GM12878 (cell line): Measurements from ENCODE around the gene LONRF3. TPM values are rescaled to one million over a fixed set of nuclear protein-coding genes. Genes with fewer than 3 reads are reported as not detected.

Experiments used
- ATAC-seq: fragments of 200-7000 bp; cut with Tn5 transposase; 3 replicates; pipeline ENCODE4 v1.9.1; 2020; ENCODE audit warnings: mild to moderate bottlenecking, moderate library complexity
- BruUV-seq: library from RNA; stranded (reverse); fragments of 400-500 nt; replicated peaks from 2 replicates; lab custom pipeline; 2021; lab: Mats Ljungman, UMichigan
- CTCF ChIA-PET: fragments of 300-600 bp; sonication (Branson Sonifier 250); formaldehyde crosslinking; extraction: SDS; loops from one replicate; lab custom pipeline; 2021; ENCODE audit warnings: inconsistent platforms; lab: Yijun Ruan, JAX
- POLR2A ChIA-PET: fragments of 350-600 bp; formaldehyde crosslinking; extraction: SDS; loops from one replicate; lab custom pipeline; 2021; ENCODE audit warnings: inconsistent platforms; lab: Charles Lee
- RAD21 ChIA-PET: fragments of 300-600 bp; sonication (Branson Sonifier 250); formaldehyde crosslinking; loops from one replicate; lab custom pipeline; 2023; ENCODE audit warnings: antibody characterized with exemption; ENCODE audit not compliant: unreplicated experiment; lab: Charles Lee
- SMC1A ChIA-PET: fragments of 300-600 bp; sonication (Branson Sonifier 250); formaldehyde crosslinking; loops from one replicate; lab custom pipeline; 2023; ENCODE audit not compliant: unreplicated experiment, uncharacterized antibody; lab: Charles Lee
- DNase-seq: peaks from one replicate; pipeline ENCODE4 v3.0.0-alpha.2; 2011; ENCODE audit warnings: low read depth, low spot score
- FAIRE-seq: peaks from 3 replicates; lab custom pipeline; 2011; peaks lifted over from hg19 to GRCh38; lab: Jason Lieb, UNC
- H2AFZ ChIP-seq: 2 replicates; pipeline ENCODE4 v1.6.0; 2011; ENCODE audit warnings: low read depth, low read length, control low read depth; ENCODE audit not compliant: control insufficient read depth
- H3K27ac ChIP-seq: 2 replicates; pipeline ENCODE4 v1.5.1; 2011; ENCODE audit warnings: control low read depth; ENCODE audit not compliant: control insufficient read depth, insufficient read depth
- H3K27me3 ChIP-seq, 2 experiments: replicated peaks in 1 of 2; 2 replicates each; pipeline versions ENCODE4 v1.6.0 to v1.6.1; 2011; ENCODE audit warnings: low read length in 1 of 2; ENCODE audit not compliant: control insufficient read depth in 2 of 2, insufficient read depth in 2 of 2
- H3K36me3 ChIP-seq, 2 experiments: 2 replicates each; pipeline ENCODE4 v1.5.1; 2011; ENCODE audit warnings: low read length in 1 of 2; ENCODE audit not compliant: control insufficient read depth in 2 of 2, insufficient read depth in 2 of 2
- H3K4me1 ChIP-seq: 2 replicates; pipeline ENCODE4 v1.6.1; 2011; ENCODE audit warnings: mild to moderate bottlenecking, low read length, moderate library complexity, mixed read lengths; ENCODE audit not compliant: control insufficient read depth, insufficient read depth
- H3K4me2 ChIP-seq: 2 replicates; pipeline ENCODE4 v1.6.0; 2011; ENCODE audit warnings: control low read depth; ENCODE audit not compliant: control insufficient read depth, insufficient read depth
- H3K4me3 ChIP-seq: fragments of 200-600 bp; sonication (generic); 2 replicates; pipeline ENCODE4 v1.5.1; 2016
- H3K79me2 ChIP-seq: 2 replicates; pipeline ENCODE4 v1.6.0; 2011; ENCODE audit warnings: low read length; ENCODE audit not compliant: control insufficient read depth, insufficient read depth
- H3K9ac ChIP-seq: 2 replicates; pipeline ENCODE4 v1.8.0; 2011; ENCODE audit warnings: low read length, control low read depth, mixed read lengths; ENCODE audit not compliant: control insufficient read depth, insufficient read depth
- H3K9me3 ChIP-seq: replicated peaks from 3 replicates; pipeline ENCODE4 v1.5.1; 2011; ENCODE audit warnings: mild to moderate bottlenecking, low read length; ENCODE audit not compliant: control insufficient read depth, insufficient read depth
- H4K20me1 ChIP-seq: 2 replicates; pipeline ENCODE4 v1.6.0; 2011; ENCODE audit not compliant: control insufficient read depth, insufficient read depth
- BMI1 ChIP-seq: fragments of 450-650 bp; IDR thresholded peaks from 2 replicates; pipeline ENCODE4 v1.6.1; 2016; ENCODE audit warnings: mild to moderate bottlenecking, moderate library complexity, borderline replicate concordance
- CEBPB ChIP-seq, 2 experiments: fragments of 150-350 bp in 1 of 2; IDR thresholded peaks; 2 replicates each; pipeline ENCODE4 v1.6.1; 2012 to 2014; ENCODE audit warnings: low read depth in 2 of 2, low read length in 2 of 2, borderline replicate concordance in 1 of 2, inconsistent platforms in 1 of 2
- CHD1 ChIP-seq: IDR thresholded peaks from 2 replicates; pipeline ENCODE4 v1.6.1; 2012; ENCODE audit warnings: low read depth, low read length, improper control_type of control experiment
- CREB1 ChIP-seq: IDR thresholded peaks from 2 replicates; pipeline ENCODE4 v1.6.1; 2012; ENCODE audit warnings: low read depth, mild to moderate bottlenecking, inconsistent platforms
- MYC ChIP-seq: IDR thresholded peaks from 2 replicates; pipeline ENCODE4 v1.6.1; 2011; ENCODE audit warnings: mild to moderate bottlenecking, low read length, moderate library complexity, inconsistent platforms; ENCODE audit not compliant: insufficient read depth, insufficient replicate concordance, insufficient read length, severe bottlenecking
- NFYA ChIP-seq: IDR thresholded peaks from 2 replicates; pipeline ENCODE4 v1.6.1; 2011; ENCODE audit warnings: low read depth, mild to moderate bottlenecking, low read length, improper control_type of control experiment, borderline replicate concordance
- NFYB ChIP-seq: IDR thresholded peaks from 2 replicates; pipeline ENCODE4 v1.6.1; 2011; ENCODE audit warnings: low read depth, mild to moderate bottlenecking, low read length, improper control_type of control experiment, moderate library complexity; ENCODE audit not compliant: insufficient read depth
- RB1 ChIP-seq: fragments of 450-650 bp; formaldehyde crosslinking; IDR thresholded peaks from 2 replicates; pipeline ENCODE4 v1.6.1; 2017; ENCODE audit warnings: mild to moderate bottlenecking, borderline replicate concordance
- RCOR1 ChIP-seq: conservative IDR thresholded peaks from 2 replicates; pipeline ENCODE4 v1.6.1; 2012; ENCODE audit warnings: low read depth, low read length, improper control_type of control experiment
- SMC3 ChIP-seq: IDR thresholded peaks from 2 replicates; pipeline ENCODE4 v1.6.1; 2011; ENCODE audit warnings: low read length, improper control_type of control experiment, borderline replicate concordance
- SREBF1 ChIP-seq: IDR thresholded peaks from 2 replicates; pipeline ENCODE4 v1.6.1; 2012; ENCODE audit warnings: mild to moderate bottlenecking, low read length
- STAT3 ChIP-seq: IDR thresholded peaks from 2 replicates; pipeline ENCODE4 v1.6.1; 2011; ENCODE audit warnings: low read depth, low read length, improper control_type of control experiment
- WGBS: methylation state at CpG from one replicate; pipeline ENCODE4 v1.1.6; 2016; ENCODE audit warnings: low lambda C conversion rate; ENCODE audit not compliant: insufficient replicate concordance, insufficient coverage; ENCODE audit errors: missing lambda C conversion rate; 5-methylcytosine and 5-hydroxymethylcytosine counted together
- in situ Hi-C: fragments of 300-500 bp; cut with MboI; formaldehyde crosslinking; loops from 9 replicates; pipeline ENCODE4 v1.14.3; 2018; ENCODE audit warnings: mixed read lengths
- intact Hi-C: fragments of 100-400 bp; cut with micrococcal nuclease; formaldehyde crosslinking; loops from one replicate; pipeline ENCODE4 v1.14.2; 2022; ENCODE audit not compliant: unreplicated experiment
- polyA plus RNA-seq, 11 experiments: library from polyadenylated mRNA; depleted of rRNA in 4 of 11; unstranded in 6 of 11; stranded (reverse) in 5 of 11; fragments of >200 nt; fragmentation: Nextera tagmentation in 4 of 11; fragmentation: Illumina TruSeq in 1 of 11; extraction: Ambion mirVana in 4 of 11; extraction: Trizol in 1 of 11; gene quantifications; 1 replicate in 1 of 11; 2 replicates in 10 of 11; pipeline versions ENCODE4 v1.2.1 to v1.2.3, GENCODE V29; 2011 to 2016; ENCODE audit warnings: inconsistent platforms in 2 of 11, missing spikeins in 2 of 11, low read depth in 1 of 11
- total RNA-seq, 4 experiments: library from RNA; depleted of rRNA in 3 of 4; stranded (reverse); fragments of >200 nt in 3 of 4; fragmentation: Illumina TruSeq in 1 of 4; extraction: Trizol in 1 of 4; gene quantifications; 2 replicates each; pipeline versions ENCODE4 v1.2.1 to v1.2.3, GENCODE V29; 2013 to 2021
- TF ChIP-seq, protein P1 (sequence below): fragments of 450-650 bp; formaldehyde crosslinking; IDR thresholded peaks from 2 replicates; pipeline ENCODE4 v1.4.0; 2020; ENCODE audit warnings: mild to moderate bottlenecking, moderate library complexity
- TF ChIP-seq, protein P2 (sequence below): fragments of 150-350 bp; IDR thresholded peaks from 2 replicates; pipeline ENCODE4 v1.6.1; 2016; ENCODE audit warnings: low read depth, low read length
- TF ChIP-seq, protein P3 (sequence below): fragments of 450-650 bp; IDR thresholded peaks from 2 replicates; pipeline ENCODE4 v1.6.1; 2014; ENCODE audit warnings: mild to moderate bottlenecking

Gene LONRF3
- total and polyA plus RNA-seq, 10 of the 15 experiments (the other 5 are each of a cell fraction or from before 2014, with no cell fraction given) = 0.05 to 0.23 (median 0.09) TPM; not detected in 3

DNA sequence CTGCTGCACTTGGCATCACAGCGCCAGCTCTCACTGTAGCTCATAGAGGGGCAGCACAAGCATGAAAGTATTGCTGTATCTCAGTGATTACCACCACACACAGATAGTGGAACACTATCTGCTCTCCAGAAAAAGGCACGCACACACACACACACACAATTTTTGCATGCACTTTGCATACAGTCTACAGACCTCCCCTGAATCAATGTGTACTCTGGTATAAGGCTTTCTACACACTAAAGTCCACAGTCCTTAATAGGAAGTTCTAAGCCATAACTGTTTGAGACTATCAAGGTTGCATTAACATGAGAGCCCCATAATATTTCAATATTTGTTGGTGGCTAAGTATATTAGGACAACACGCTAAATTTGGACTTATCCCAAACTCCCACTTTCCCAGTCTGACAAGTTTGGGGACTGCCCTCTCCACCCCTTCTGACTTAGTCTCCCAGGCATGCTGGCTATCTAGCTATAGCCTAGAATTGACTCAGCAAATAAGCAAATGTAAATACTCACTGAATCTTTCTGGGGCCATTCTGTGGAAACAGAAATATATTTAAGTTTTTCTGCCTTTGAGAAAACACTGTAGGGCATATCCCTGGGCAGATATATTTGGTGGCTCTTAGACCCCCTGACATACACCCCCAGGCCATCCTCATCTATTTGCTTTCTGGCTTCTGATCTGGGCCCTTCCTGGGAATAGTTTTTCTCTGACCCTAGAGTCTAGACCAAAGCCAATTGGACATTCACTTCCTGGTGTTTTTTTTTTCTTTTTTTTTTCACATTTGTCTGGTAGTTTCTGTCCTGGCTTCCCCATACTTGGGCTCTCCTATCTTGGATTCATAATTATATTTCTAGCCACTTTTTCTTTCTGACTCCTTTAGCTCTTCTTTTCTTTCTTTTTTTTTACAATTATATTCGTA lies 62.0 kb downstream of the LONRF3 start:
- ATAC-seq = no peak
- RAD21 ChIA-PET = no interaction called here
- no peak for TF ChIP-seq CREB1
- no peak for TF ChIP-seq MYC
- TF ChIP-seq RB1 = no peak
- TF ChIP-seq, protein P1, sequence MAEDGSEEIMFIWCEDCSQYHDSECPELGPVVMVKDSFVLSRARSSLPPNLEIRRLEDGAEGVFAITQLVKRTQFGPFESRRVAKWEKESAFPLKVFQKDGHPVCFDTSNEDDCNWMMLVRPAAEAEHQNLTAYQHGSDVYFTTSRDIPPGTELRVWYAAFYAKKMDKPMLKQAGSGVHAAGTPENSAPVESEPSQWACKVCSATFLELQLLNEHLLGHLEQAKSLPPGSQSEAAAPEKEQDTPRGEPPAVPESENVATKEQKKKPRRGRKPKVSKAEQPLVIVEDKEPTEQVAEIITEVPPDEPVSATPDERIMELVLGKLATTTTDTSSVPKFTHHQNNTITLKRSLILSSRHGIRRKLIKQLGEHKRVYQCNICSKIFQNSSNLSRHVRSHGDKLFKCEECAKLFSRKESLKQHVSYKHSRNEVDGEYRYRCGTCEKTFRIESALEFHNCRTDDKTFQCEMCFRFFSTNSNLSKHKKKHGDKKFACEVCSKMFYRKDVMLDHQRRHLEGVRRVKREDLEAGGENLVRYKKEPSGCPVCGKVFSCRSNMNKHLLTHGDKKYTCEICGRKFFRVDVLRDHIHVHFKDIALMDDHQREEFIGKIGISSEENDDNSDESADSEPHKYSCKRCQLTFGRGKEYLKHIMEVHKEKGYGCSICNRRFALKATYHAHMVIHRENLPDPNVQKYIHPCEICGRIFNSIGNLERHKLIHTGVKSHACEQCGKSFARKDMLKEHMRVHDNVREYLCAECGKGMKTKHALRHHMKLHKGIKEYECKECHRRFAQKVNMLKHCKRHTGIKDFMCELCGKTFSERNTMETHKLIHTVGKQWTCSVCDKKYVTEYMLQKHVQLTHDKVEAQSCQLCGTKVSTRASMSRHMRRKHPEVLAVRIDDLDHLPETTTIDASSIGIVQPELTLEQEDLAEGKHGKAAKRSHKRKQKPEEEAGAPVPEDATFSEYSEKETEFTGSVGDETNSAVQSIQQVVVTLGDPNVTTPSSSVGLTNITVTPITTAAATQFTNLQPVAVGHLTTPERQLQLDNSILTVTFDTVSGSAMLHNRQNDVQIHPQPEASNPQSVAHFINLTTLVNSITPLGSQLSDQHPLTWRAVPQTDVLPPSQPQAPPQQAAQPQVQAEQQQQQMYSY (CRISPR knock-in tag) = no peak
- TF ChIP-seq BMI1 = no peak
- TF ChIP-seq CHD1 = no peak
- TF ChIP-seq, protein P2, sequence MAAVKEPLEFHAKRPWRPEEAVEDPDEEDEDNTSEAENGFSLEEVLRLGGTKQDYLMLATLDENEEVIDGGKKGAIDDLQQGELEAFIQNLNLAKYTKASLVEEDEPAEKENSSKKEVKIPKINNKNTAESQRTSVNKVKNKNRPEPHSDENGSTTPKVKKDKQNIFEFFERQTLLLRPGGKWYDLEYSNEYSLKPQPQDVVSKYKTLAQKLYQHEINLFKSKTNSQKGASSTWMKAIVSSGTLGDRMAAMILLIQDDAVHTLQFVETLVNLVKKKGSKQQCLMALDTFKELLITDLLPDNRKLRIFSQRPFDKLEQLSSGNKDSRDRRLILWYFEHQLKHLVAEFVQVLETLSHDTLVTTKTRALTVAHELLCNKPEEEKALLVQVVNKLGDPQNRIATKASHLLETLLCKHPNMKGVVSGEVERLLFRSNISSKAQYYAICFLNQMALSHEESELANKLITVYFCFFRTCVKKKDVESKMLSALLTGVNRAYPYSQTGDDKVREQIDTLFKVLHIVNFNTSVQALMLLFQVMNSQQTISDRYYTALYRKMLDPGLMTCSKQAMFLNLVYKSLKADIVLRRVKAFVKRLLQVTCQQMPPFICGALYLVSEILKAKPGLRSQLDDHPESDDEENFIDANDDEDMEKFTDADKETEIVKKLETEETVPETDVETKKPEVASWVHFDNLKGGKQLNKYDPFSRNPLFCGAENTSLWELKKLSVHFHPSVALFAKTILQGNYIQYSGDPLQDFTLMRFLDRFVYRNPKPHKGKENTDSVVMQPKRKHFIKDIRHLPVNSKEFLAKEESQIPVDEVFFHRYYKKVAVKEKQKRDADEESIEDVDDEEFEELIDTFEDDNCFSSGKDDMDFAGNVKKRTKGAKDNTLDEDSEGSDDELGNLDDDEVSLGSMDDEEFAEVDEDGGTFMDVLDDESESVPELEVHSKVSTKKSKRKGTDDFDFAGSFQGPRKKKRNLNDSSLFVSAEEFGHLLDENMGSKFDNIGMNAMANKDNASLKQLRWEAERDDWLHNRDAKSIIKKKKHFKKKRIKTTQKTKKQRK = no peak
- no peak for TF ChIP-seq CEBPB (IDR thresholded peaks at IDR 0.05; ENCODE audit: borderline replicate concordance in 1 of 2, low read depth in 2 of 2, low read length in 2 of 2)
- no peak for TF ChIP-seq NFYB
- TF ChIP-seq SREBF1 = no peak
- TF ChIP-seq, protein P3, sequence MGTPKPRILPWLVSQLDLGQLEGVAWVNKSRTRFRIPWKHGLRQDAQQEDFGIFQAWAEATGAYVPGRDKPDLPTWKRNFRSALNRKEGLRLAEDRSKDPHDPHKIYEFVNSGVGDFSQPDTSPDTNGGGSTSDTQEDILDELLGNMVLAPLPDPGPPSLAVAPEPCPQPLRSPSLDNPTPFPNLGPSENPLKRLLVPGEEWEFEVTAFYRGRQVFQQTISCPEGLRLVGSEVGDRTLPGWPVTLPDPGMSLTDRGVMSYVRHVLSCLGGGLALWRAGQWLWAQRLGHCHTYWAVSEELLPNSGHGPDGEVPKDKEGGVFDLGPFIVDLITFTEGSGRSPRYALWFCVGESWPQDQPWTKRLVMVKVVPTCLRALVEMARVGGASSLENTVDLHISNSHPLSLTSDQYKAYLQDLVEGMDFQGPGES = no peak
- no peak for TF ChIP-seq STAT3
- no peak for TF ChIP-seq SMC3
- no peak for TF ChIP-seq NFYA
- TF ChIP-seq RCOR1 = no peak

More for the DNA sequence above, 62.0 kb downstream of the LONRF3 start:
- Histone ChIP-seq H3K4me2 (no peak overlapping the region), H3K9ac (no peak overlapping the region), H4K20me1 (no peaks in the 10 kb centered on the region), H3K79me2 (no peaks in the 10 kb centered on the region), H3K27me3 (no peaks in the 10 kb centered on the region), H3K9me3 (no peaks in the 10 kb centered on the region), H3K4me1 (no peaks in the 10 kb centered on the region), H3K4me3 (no peak overlapping the region), H3K36me3 (no peaks in the 10 kb centered on the region), H2AFZ (no peak overlapping the region), H3K27ac (no peak overlapping the region)
- intact Hi-C loops = no loop called here
- SMC1A ChIA-PET = no interaction called here
- CTCF ChIA-PET = interaction anchor here (0.7 kb wide), 1 partner anchor 51 kb away, joined by 3 read pairs; no protein-coding TSS in a partner anchor
- BruUV-seq = no TSS peak
- DNase-seq = no peak
- FAIRE-seq = no peak
- in situ Hi-C loops = no loop called here
- POLR2A ChIA-PET = interaction anchor here (0.7 kb wide), 1 partner anchor 95 kb away, joined by 3 read pairs; no protein-coding TSS in a partner anchor
- 41% methylated on average over 4 of the region's 4 CpGs for WGBS
